Measurements from ENCODE around the gene NEK7. TPM values are rescaled to one million over a fixed set of nuclear protein-coding genes. Genes with fewer than 3 reads are reported as not detected.

NEK7 gene
- total RNA-seq, 6 experiments from 2014 or later = 20.6 to 32.3 (median 21.5) TPM

GRCh38 chr1:198113342-198113750, 43.5 kb upstream of the NEK7 start:
- H3K36me3 ChIP-seq = no peaks in the 10 kb centered on the region
- ATAC-seq = no peak
- H3K27me3 ChIP-seq = no peaks in the 10 kb centered on the region
- intact Hi-C loops (cut with DNase I) = no loop called here
- no peak overlapping the region for H3K27ac ChIP-seq
- H3K4me3 ChIP-seq = no peak overlapping the region
- no peak for TF ChIP-seq POLR2A (IDR thresholded peaks at IDR 0.05)
- TF ChIP-seq, protein P1, sequence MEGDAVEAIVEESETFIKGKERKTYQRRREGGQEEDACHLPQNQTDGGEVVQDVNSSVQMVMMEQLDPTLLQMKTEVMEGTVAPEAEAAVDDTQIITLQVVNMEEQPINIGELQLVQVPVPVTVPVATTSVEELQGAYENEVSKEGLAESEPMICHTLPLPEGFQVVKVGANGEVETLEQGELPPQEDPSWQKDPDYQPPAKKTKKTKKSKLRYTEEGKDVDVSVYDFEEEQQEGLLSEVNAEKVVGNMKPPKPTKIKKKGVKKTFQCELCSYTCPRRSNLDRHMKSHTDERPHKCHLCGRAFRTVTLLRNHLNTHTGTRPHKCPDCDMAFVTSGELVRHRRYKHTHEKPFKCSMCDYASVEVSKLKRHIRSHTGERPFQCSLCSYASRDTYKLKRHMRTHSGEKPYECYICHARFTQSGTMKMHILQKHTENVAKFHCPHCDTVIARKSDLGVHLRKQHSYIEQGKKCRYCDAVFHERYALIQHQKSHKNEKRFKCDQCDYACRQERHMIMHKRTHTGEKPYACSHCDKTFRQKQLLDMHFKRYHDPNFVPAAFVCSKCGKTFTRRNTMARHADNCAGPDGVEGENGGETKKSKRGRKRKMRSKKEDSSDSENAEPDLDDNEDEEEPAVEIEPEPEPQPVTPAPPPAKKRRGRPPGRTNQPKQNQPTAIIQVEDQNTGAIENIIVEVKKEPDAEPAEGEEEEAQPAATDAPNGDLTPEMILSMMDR (IDR thresholded peaks at IDR 0.05) = no peak
- no peak for DNase-seq
- peaks cover 0 to 3% (median 0%) of the 10 kb centered on the region in 4 donors for H3K4me1 ChIP-seq
- H3K9me3 ChIP-seq = no peaks in the 10 kb centered on the region

DNA sequence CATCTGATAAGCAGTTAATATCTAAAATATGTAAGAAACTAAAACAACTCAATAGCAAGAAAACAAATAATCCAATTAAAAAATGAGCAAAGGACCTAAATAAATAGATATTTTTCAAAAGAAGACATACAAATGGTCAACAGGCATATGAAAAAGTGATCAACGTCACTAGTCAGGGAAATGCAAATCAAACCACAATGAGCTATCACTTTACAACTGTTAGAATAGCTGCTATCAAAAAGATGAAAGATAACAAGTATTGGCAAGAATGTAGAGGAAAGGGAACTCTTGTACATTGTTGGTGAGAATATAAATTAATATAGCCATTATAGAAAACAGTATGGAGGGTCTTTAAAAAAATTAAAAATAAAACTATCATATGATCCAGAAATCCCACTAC, 40.7 kb upstream of the NEK7 start:
- H3K4me3 ChIP-seq = no peak overlapping the region
- no peak for TF ChIP-seq POLR2A (IDR thresholded peaks at IDR 0.05)
- no peaks in the 10 kb centered on the region for H3K27me3 ChIP-seq
- H3K36me3 ChIP-seq = no peaks in the 10 kb centered on the region
- no peak for ATAC-seq
- intact Hi-C loops (cut with DNase I) = no loop called here
- no peaks in the 10 kb centered on the region for H3K9me3 ChIP-seq
- H3K4me1 ChIP-seq = no peaks in the 10 kb centered on the region
- no peak overlapping the region for H3K27ac ChIP-seq
- 71% methylated on average over 1 of the region's 1 CpG for WGBS (ENCODE audit: insufficient coverage, low coverage, low lambda C conversion rate, missing lambda C conversion rate)
- no peak for DNase-seq

DNA sequence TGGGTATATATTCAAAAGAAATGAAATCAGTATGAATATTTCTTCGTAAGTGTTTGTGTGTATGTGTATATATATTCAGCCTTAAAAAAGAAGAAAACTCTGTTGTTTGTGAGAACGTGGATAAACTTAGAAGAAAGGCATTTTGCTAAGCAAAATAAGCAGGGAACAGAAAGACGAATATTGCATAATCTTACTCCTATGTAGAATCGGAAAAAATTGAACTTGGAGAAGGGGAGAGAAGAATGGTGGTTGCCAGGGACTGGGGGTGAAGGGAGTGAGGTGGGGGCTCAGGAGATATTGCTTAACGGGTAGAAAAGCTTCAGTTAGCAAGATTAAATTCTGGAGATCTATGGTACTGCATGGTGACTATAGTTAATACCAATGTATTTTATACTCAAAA, 40.3 kb upstream of the NEK7 start:
- DNase-seq (no peak), ATAC-seq (no peak)
- WGBS (ENCODE audit: insufficient coverage, low coverage, low lambda C conversion rate, missing lambda C conversion rate) = 76% methylated on average over 5 of the region's 5 CpGs
- H3K4me3 ChIP-seq = no peak overlapping the region
- H3K36me3 ChIP-seq = no peaks in the 10 kb centered on the region
- intact Hi-C loops (cut with DNase I) = no loop called here
- no peaks in the 10 kb centered on the region for H3K27me3 ChIP-seq
- H3K27ac ChIP-seq = no peak overlapping the region
- TF ChIP-seq, protein P1 (IDR thresholded peaks at IDR 0.05) = no peak
- no peak for TF ChIP-seq POLR2A (IDR thresholded peaks at IDR 0.05)
- no peaks in the 10 kb centered on the region for H3K9me3 ChIP-seq
- no peaks in the 10 kb centered on the region for H3K4me1 ChIP-seq

DNA sequence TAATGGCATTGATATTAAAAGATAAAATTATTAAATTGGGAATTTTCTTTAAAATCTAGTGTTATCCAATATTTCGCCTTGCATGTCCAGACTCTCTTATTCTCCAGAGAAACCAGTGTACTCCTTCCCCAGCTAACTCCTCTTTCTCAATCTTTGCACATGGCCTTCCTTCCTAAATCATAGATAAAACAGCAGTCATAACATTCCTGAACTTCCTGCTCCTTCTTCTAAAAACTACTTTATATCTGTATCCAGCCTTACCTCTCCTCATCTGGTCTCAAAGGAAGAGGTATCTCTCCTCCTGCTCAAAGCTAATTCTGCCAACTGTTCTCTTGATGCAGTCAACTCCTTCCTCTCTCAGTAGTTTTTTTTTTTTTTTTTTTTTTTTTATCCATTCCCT, 39.5 kb upstream of the NEK7 start:
- H3K4me3 ChIP-seq = no peak overlapping the region
- no peaks in the 10 kb centered on the region for H3K27me3 ChIP-seq
- H3K36me3 ChIP-seq = no peaks in the 10 kb centered on the region
- H3K27ac ChIP-seq = no peak overlapping the region
- no peaks in the 10 kb centered on the region for H3K4me1 ChIP-seq
- H3K9me3 ChIP-seq = no peaks in the 10 kb centered on the region
- 65% methylated on average over 1 of the region's 1 CpG for WGBS (ENCODE audit: insufficient coverage, low coverage, low lambda C conversion rate, missing lambda C conversion rate)
- intact Hi-C loops (cut with DNase I) = no loop called here
- DNase-seq = no peak
- no peak for ATAC-seq
- no peak for TF ChIP-seq POLR2A (IDR thresholded peaks at IDR 0.05)
- TF ChIP-seq, protein P1 (IDR thresholded peaks at IDR 0.05) = no peak

DNA sequence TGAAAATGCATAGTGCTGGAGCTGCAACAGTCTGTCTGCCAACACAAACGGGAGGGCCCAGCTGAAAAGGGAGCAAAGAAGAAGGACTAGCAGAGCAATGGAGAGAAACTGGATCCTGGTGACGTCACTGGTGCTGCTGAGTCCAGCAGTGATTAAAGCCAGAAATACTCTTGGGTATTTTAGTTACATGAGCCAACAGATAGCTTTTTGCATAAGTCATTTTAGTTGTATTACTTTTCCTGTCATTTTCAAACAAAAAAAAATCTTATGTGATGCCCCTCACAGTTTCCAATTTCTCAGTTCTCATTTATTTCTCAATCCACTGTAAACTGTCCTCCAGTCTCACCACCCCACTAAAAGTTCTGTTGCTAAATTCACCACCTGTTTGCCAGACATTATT, 38.7 kb upstream of the NEK7 start:
- Histone ChIP-seq H3K4me1 (no peaks in the 10 kb centered on the region), H3K27ac (no peak overlapping the region), H3K4me3 (no peak overlapping the region), H3K27me3 (no peaks in the 10 kb centered on the region), H3K9me3 (no peaks in the 10 kb centered on the region), H3K36me3 (no peaks in the 10 kb centered on the region)
- TF ChIP-seq, protein P1 (IDR thresholded peaks at IDR 0.05) = no peak
- TF ChIP-seq POLR2A (IDR thresholded peaks at IDR 0.05) = no peak
- intact Hi-C loops (cut with DNase I) = no loop called here
- DNase-seq (no peak), ATAC-seq (peak in 1 of 4 donors; percentile 45)
- 52% methylated on average over 2 of the region's 2 CpGs for WGBS (ENCODE audit: insufficient coverage, low coverage, low lambda C conversion rate, missing lambda C conversion rate)

Data from right lobe of liver (tissue), 6 donors.